ENCODE data around the gene TNRC6C.

DNA sequence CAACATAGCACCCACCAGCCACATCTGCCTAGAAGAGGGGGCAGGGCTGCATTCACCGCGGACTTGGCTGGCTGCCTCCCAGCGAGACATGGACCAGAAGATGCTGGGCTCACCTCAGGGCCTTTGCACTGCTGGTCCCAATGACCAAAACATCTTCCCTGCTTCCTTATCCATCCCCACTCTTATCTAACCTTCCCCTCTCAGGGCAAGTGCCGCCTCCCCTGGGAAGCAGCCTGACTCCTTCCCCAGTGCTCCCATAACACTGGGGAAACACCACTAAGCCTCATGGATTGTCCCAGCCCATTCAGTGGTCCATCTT lies 164.4 kb downstream of the TNRC6C start:
- TF ChIP-seq, protein P1, sequence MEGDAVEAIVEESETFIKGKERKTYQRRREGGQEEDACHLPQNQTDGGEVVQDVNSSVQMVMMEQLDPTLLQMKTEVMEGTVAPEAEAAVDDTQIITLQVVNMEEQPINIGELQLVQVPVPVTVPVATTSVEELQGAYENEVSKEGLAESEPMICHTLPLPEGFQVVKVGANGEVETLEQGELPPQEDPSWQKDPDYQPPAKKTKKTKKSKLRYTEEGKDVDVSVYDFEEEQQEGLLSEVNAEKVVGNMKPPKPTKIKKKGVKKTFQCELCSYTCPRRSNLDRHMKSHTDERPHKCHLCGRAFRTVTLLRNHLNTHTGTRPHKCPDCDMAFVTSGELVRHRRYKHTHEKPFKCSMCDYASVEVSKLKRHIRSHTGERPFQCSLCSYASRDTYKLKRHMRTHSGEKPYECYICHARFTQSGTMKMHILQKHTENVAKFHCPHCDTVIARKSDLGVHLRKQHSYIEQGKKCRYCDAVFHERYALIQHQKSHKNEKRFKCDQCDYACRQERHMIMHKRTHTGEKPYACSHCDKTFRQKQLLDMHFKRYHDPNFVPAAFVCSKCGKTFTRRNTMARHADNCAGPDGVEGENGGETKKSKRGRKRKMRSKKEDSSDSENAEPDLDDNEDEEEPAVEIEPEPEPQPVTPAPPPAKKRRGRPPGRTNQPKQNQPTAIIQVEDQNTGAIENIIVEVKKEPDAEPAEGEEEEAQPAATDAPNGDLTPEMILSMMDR (IDR thresholded peaks at IDR 0.05) = no peak
- TF ChIP-seq POLR2A (IDR thresholded peaks at IDR 0.05) = no peak
